Right renal cortex interstitium (tissue), 3 donors: ENCODE data around the gene STIP1. TPM values are rescaled to one million over a fixed set of nuclear protein-coding genes. Genes with fewer than 3 reads are reported as not detected.
A peak's percentile ranks its signal among the peaks of the same experiment; 100 is the strongest.

Experiments used
- DNase-seq, 3 donors: peaks; one replicate each; pipeline ENCODE4 v3.0.0-alpha.2; 2013; ENCODE audit warnings: low read depth in 3 of 3, low spot score in 2 of 3
- polyA plus RNA-seq, 3 donors: library from polyadenylated mRNA; unstranded; fragments of 120-200 nt; gene quantifications; one replicate each; pipeline ENCODE4 v1.2.1, GENCODE V29; 2013; ENCODE audit not compliant: insufficient read length in 3 of 3

The STIP1 gene
- polyA plus RNA-seq, 3 donors = 188 to 220 (median 209) TPM

DNA sequence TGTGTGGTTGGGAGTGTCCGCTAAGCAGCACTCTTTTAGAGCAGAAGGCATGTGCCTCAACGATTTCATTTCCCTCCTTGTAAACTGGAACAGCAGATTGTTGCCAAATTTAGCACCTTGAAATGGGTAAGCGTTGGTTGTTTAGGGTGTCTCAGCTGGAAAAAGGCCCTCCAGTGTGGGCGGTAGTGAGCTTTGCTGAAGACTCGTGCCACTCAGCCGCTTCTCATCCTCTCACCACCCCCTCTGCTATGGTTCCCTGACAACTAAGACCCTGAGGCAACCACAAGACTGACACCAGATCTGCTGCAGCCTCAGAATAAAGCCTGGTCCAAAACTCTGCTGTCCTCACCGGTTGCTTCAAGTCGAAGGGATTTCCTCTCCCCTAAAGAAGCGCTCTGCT lies 10.7 kb downstream of the STIP1 start:
- DNase-seq = no peak

DNA sequence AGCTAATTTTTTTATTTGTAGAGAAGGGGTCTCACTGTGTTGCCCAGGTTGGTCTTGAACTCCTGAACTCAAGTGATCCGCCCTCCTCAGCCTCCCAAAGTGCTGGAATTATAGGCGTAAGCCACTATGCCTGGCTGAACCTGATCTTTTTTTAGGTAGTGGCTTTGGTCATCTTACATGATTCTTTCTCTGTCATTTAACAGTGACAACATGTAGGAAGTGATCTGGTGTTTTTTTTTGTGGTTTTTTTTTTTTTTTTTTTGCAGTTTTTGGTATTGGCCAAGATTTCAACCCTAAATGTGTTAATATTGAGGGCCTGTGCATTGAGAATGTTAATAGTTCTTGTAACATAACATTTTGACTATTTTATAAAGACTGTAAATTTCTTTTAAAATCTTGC lies 12.5 kb downstream of the STIP1 start:
- DNase-seq = no peak

GRCh38 chr11:64201543-64201942 lies 15.6 kb downstream of the STIP1 start:
- DNase-seq = no peak

DNA sequence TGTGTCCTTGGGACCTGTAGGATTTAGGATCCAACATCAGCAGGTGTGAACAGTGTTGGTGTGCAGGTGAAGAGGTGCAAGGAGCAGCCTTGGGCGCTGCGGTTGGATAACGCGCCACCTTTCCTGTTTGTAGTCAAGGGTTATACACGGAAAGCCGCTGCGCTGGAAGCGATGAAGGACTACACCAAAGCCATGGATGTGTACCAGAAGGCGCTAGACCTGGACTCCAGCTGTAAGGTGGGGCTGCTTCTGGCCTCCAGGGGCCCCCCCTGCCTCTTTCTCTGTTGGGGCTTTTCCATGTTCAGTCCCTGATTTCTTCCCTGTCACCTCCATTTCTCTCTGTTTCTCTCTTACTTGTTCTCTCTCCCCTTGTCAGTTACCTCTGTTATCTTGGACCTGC lies 17.0 kb downstream of the STIP1 start:
- no peak for DNase-seq

DNA sequence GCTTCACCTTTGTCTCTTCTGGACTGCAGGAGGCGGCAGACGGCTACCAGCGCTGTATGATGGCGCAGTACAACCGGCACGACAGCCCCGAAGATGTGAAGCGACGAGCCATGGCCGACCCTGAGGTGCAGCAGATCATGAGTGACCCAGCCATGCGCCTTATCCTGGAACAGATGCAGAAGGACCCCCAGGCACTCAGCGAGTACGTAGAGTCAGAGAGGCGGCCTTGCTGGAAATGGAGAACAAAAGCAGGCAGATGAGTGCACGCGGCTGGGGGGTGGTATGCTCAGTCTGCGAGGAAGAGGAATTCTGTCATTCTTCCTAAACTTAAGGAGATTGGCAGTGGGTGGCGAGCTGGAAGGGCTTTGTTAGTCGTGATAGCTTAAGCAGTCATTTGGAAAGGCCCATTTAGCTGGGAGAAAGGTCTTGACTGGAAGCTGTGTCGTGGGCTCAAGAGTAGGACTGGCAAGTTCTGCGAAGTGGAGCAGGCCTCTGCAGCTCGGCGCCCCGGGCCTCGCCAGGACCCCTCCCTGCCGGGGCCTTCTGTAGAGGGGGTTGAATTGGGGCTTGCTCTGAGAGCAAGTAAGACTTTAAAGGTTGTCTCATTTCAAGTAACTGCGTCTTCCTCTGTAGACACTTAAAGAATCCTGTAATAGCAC lies 17.6 kb downstream of the STIP1 start:
- no peak for DNase-seq

GRCh38 chr11:64204080-64204440 lies 18.1 kb downstream of the STIP1 start:
- no peak for DNase-seq

DNA sequence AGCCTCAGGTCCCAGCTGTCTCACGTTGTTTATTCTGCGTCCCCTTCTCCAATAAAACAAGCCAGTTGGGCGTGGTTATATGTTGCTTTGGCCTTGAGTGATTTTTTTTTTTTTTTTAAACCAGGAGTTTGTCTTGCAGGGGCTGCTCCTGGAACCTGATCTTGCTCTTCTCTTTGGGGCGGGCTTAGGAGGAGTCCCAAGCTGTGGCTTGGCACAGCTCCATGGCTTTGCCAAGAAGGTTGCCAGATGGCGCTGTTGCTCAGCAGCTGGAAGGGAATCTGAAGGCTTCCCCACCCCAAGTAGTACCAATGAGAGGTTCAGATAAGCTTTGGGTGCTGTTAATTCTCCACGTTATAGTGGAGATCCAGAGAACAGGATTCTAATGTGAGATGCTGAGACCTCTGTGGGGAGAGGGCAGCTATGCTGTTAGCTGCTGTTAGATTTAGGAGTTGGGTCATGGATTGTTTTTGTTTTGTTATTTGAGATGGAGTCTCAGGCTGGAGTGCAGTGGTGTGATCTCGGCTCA lies 18.6 kb downstream of the STIP1 start:
- peak in 2 of 3 donors; percentile 76 for DNase-seq

DNA sequence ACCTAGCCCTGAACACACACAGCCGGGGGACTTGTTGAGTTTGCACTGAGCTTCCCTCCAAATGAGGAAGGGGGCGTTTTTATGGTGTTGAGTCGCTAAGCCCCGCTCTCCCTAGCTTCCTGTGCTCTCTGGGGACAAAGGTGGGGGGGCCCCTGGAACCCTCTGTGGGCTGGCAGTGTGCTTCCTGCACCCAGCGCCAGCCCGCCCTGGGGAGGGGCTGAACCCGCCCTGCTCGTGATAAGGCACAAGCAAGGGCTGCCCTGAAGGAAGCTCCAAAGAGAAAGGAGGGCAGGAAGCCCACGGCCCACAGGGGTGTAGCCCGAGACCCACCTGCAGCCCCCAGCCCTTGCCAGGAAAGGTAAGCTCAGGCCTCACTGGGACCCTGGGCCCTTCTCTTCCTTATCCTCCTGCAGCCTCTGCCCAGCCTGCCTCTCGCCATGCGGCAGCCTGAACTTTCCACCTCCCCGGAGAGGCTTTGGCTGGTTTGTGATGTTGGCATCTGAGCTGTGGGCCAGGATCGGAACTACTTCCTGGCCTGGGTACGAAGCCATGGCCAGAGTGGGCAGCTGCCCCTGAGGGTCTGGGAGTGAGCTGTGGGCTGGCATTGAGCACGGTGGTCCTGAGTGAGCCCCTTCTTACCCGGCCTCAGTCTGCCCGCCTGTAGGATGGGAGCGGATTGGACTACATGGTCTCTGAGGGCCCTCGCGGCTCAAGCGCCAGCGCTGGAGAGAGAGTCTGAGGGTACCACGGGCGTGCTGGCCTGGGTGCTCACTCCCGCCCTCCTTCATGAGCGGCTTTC lies 20.7 kb downstream of the STIP1 start, which contains the start of gene FERMT3:
Gene FERMT3, plus strand, starts transcription at position 265 of the 799 bp plus-strand sequence. CDS start 644 bp downstream, outside the sequence.
- DNase-seq = no peak

DNA sequence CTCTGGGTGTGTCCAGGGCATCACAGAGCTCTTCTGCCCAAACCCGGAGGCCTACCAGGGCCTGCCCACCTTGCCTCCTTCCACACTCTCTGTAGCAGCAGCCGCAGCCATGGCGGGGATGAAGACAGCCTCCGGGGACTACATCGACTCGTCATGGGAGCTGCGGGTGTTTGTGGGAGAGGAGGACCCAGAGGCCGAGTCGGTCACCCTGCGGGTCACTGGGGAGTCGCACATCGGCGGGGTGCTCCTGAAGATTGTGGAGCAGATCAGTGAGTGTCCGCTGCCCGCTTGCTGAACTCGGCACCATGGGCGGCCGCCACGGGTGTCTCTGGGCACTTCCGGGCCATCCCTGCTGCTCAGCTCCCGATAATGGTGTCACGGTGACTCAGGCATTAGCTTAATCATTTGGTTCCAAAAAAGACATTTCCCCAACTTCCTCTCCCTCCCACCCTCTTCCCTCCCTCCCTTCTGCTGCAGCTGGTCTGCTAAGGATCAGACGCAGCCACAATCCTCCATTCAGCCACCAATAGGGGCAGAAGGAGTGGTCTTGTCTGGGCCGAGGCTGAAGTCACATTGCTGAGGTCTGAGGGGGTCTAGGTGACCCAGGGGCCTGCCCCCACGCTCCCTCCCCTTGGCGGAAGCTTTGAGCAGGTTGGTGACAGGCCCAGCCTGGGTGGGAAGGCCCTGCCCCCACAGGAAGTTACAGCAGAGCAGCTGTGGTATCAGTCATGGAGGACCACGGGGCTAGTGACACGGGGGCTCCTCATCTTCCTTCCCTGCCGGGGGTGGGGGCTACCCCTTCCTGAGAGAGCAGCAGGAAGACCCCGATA lies 21.5 kb downstream of the STIP1 start:
- no peak for DNase-seq

DNA sequence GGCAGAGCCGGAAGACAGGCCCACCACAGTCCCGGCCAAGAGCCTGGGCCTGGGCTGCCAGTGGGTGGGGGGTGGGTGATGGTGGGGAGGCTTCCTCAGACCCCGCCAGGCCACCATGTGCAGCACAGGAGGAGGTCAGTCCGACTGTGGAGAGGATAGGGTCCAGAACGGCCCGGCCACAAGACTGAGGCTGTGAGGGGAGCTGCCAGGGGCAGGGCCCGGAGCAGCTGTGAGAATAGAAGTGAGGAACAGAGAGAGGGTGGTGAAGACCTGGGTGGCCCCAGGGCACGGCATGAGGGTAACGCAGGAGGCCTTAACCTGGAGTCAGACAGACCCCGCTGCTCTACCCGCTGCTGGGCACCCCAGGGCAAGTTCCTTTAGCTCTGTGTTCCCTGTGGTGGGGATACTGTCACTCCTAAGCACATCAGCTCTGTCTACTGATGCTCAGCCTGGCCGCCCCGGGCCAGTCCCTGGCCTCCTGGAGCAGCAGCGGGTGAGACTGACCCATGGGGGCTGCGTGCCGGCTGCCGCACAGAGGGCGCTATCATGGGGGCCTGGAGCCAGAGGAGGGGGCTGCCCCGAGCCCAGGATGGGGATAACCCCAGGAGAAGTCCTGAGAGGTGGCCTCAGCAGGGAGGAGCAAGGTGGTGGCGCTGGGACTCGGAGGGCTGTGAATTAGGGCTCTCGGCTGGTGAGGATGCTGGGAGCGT lies 22.3 kb downstream of the STIP1 start:
- no peak for DNase-seq

DNA sequence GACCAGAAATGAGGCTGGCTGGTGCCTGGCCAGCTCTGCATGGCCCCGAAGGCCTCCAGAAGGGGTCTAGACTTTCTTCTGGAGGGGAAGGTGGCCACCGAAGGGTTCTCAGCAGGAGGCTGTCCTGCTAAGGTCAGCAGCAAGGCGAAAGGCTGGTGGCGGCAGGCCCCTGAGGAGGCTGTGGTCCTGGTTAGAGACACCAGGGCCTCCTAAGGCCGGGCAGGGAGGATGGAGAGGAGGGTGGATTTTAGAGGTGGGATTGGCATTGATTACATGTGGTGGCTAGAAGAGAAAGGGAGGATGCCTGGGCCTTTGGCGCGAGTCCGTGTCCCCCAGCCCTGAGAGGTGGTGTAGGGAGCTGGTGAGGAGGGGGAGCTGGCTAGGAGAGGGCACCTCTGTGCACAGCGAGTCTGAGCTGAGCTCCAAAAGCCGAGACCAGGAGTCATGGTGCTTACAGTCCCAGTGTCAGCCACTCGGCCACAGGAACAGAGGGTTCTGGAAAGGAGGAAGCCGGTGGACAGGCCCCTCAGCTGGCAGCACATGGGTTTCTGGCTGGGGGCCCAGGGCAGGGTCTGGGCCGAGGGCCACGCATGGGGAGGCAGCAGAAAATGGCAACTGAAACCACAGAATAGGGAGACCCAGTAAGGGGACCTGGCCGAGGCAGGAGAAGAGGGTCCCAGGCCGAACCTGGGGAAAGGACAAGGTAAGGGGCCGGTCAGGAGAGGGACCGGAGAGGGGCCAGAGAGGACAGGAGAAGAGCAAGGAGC lies 23.0 kb downstream of the STIP1 start:
- no peak for DNase-seq

DNA sequence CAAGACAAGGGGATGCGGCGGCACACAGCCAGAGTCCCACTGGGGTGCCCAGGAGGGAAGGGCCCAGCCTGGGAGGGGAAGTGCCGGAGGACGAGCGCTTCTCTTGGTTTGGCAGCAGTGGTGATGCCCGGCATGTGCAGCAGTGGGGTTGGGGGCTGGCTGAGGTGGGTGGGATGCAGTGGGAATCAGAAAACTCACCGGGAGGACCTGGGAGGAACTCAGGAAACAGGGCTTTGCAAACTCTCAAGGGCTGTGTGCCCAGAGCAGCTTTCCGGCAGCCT lies 23.5 kb downstream of the STIP1 start:
- DNase-seq = no peak

- DNase-seq = no peak
Observed at GRCh38 chr11:64210301-64211020, 24.5 kb downstream of the STIP1 start.

- DNase-seq = no peak
Observed at GRCh38 chr11:64211181-64211872, 25.4 kb downstream of the STIP1 start.

- DNase-seq = no peak
Observed at GRCh38 chr11:64216879-64217278, 30.9 kb downstream of the STIP1 start.

DNA sequence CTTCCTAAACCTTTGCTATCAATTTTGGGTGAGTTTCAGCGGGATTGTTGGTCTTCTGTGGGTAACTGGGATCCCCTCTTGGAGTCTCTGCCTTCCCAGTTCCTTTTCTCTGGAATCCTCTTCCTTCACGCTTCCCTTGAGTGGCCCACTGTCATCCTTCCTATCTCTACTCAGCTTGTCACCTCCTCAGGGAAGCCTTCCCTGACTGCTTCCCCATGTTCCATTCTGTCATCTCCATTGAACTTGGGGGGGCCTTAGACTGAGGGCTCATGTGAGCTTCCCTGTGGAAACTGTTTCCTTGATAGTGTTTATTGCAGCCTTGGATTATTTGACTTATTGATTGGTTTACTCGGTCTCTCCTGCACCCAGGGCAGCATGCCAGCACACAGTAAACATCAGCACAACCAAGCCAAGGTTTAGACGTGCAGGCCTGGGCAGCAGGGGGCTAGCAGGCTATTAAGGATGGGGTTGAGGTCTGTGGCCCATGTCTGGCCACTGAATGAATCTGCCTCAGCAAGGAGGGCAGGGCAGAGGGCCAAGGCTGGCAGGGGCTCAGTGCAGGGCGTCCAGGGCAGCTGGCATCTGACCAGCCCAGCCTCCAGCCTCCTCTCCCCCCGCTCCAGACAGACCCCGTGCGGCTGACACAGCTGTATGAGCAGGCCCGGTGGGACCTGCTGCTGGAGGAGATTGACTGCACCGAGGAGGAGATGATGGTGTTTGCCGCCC lies 32.8 kb downstream of the STIP1 start:
- DNase-seq = no peak

- no peak for DNase-seq
Observed at GRCh38 chr11:64219354-64219684, 33.3 kb downstream of the STIP1 start.

GRCh38 chr11:64219755-64220154 lies 33.8 kb downstream of the STIP1 start:
- no peak for DNase-seq
